ENCODE data around the gene AGBL4.

Gene AGBL4

DNA sequence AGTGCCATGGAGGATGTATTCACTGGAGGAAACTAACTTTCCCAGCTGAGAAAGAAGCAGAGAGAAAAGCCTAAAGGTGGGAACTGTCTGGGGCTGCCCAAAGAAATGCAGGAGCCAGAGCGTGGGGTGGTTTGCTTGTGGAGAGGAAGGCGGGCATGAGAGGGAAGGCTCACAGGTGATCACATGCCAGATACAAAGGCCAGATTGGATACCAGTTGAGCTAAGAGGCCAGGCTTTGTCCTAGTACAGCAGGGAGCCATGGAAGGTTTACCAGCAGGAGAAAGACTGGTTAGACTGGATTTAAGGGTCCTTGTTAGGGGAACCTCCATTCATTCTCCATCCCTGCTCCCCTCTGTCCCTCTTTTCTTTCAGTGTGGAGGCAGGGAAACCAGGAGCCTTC lies 1313.4 kb downstream of the AGBL4 start:
- no peak for DNase-seq

DNA sequence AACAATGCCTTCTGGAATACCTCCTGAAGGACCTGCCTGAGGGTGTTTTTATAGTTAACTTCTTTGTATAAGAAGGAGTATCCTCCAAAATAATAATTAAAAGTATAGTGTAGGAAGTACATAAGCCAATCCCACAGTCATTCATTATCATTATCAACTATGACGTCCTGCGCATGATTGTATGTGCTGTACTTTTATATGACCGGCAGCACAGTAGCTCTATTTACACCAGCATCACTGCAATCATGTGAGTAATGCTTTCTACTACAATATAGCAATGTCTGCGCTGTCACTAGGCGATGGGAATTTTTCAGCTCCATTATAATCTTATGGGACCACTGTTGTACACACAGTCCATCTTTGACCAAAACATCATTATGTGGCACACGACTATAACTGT lies 1319.0 kb downstream of the AGBL4 start:
- no peak for DNase-seq

DNA sequence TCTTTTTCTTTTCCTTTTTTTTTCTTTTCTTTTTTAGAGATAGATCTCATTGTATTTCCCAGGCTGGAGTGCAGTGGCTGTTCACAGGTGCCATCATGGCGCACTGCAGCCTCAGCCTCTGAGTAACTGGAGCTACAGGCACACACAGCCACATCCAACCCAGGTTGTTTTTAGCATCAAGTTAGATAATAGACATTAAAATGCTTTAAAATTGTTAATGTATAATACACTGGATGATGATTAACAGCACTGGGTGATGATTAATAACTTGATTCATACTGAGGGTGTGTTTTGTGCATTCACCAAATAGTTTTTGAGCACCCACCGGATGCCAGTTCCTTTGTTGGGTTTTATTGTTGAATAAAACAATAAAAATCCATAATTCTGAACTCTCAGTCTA lies 1322.3 kb downstream of the AGBL4 start:
- DNase-seq, result no peak

DNA sequence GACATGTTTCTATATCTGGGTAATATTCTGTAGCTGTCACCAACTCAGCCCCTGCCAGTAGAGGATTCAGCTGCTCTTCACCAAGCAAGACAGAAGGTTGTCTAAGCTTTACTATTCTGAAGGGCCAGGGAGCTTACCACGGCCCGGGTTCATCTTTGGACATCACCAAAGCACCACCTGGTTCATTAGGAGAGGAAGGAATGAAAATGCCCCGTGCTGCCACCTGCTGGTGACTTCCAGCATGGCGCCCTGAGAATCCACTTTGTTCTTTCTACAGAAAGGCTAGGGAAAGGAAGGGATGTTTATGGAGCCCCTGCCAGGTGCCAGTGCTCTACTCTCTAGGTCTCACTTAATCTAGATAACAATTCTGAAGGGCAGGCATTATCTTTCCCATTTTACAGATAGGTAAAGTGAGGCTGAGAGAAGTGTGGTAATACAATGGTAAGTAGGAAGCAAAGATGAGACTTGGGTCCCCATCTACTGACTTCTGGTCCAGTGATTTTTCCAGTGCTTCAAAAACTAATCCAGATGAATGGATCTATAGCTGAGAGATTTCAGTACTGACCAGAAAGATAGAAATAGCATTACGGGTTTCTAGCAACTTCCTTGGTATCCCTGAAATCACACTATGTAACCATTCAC lies 1326.6 kb downstream of the AGBL4 start:
- no peak for DNase-seq

DNA sequence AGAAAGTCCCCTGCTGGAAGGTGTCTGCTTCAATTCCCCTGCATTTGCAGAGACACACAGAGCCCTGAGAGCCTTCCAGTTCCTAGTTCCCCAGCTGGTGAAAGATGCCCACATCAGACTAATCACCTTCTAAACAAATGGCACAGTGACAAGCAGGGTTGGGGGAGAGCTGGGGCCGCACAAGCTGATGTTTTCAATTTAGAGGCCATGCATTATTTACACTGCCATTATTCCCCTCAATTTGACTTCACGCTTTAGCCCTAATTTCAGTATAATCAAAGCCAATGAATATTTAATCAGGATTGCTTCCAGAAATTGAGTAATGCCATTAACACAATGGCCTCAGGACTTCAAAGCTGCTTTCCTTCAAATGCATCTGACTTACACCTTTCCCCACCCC lies 1328.6 kb downstream of the AGBL4 start:
- DNase-seq, result no peak

DNA sequence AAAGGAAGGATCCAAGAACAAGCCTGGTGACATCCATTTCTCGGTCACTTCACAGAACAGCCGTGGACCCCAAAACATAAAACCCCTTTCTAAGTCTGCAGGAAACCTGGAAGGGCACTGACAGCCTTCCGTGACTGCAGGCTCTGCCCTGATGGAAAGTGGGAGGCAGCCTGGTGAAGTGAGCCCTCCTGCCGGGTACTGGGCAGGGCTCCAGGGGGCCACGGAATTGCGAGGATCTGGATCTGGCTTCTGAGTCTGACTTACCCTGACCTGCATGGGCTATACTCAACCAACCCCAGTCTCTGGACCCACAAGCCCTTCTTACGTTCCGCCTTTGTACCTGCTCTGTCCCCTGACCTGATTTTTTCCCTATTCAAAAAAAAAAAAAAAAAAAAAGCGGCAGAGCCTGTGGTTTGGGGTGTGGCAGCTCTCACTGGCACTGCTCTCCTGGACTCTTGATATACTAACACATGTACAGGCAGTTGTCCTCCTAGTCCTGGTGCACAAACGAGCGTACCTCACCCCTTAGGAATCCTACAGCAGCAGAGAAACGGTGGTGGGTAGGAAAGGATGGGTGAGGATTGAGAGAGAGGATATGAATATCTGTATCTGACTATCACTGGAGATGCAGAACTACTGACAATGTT lies 1330.0 kb downstream of the AGBL4 start:
- DNase-seq, result no peak

DNA sequence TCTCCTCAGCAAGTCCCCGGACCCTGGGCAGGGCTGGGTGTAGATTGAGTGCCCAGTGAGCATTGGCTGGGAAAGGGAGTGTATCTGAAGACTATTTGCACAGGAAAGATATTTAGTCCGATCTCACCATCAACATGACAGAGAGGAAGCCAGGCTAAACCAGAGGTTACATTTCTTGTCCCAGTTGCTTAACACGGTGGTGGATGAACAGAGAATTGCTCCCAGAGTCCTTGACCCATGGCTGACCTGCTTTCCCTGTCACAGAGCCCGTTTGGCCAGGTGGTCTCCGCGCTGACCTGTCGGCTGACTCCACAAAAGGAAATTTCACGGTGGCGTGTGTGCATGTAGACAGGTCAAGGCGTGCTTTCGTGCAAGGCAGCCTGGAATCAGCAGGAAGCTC lies 1330.6 kb downstream of the AGBL4 start:
- DNase-seq, result no peak

DNA sequence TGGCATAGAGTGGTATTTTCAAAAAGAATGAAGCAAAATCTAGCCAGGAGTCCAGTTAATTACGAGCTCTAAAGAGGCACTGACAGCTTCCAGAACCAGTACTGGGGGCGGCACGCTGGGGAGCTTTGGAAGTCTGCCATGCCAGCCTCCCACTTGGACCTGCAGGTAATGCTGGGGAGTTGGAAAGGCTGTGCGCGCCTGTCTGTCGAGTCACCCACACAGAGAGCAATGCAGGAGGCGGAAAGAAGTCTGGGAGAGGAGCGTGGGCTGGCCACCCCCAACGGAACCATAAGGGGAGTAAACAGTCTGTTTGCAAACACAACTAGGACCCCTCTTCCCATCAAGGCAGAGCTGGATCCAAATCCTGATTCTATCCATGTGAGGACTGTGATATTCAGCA lies 1331.5 kb downstream of the AGBL4 start:
- no peak for DNase-seq

DNA sequence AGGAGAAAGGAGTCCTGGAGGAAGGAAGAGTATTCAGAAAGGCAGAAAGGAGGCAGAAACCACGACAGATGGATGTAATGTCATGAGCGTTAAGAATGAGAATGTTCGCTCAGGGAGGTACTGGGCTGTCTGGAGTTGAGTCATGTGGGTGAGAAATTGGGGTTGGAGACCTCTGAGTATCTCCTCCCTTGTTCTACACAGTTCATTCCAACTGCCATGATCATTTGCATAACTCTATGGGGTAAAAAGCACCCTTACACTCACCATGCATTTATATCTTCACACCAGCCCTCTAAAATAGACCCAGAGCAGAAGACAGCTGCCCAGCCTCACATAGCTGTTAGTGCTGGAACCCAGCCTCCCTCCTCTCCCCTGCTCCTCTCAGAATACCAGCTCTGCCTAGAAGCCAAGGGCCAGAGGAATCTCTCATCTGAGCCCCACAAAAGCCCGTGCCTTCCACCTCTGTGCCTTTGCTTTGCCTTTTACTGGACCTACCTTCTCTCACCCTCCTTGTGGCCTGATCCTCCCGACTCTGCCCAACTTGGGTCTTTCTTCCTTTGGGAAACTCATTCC lies 1332.2 kb downstream of the AGBL4 start:
- DNase-seq, result no peak

DNA sequence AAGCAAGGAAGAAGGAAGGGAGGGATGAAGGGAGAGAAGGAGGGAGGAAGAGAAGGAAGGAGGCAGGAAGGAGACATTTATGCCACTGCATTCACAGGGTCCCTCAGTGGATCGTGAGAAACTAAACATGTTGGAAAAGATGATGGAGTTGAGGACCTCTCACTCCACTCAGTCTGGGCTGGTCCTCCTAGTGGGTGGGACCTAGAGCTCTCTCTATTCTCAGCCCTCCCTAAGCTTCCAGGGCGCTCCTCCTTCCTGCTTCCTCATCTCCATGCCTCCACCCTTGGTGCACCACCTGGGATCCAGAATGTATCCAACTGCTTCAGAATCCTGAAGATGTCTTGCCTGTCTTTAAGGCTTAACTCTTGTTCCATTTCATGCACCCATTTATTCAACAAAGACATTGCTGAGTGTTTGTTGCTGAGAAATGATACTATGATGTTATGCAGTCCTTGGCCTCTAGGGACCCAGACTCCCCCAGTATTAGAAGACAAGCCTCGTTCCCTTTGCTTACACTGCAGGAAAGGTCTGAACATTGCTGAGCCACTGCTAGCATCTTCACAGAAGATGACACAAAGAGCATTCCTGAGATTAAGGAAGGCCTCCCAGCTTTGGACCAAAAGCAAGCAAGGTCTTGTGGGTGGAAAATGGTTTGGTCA lies 1335.5 kb downstream of the AGBL4 start:
- no peak for DNase-seq

DNA sequence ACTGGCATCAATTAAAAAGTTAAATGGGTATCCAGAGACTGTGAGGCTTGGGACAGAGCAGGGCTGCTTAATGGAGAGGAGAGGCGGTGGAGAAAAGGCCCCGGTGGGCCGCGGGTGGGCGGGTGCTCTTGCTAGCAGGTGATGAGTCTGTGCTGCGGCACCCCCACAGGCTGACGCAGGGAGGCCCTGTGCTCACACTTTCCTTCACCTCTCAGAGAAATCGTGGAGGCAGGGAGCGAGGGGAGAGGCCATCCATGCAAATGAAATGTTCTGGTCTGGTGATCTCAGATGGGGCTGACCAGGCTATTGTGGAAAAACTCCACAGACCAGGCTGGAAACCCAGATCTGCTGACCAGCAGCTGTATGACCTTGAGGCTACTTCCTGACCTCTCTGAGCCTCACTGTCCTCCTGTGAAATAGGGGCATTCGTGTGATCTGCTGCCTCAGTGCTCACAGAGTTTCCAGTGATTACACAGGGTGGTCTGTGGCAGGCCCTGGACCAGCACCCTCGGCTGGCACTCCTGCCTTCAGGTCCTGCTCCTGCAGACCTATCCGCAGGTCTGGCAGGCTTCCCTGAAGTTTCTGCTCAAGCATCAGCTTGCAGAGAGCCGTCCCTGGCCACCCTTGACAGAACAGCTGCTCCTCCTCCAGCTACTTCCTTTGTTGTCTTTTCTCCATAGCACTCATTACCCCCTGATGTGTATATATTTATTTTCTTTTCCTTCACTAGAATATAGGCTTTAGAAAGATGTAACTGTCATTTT lies 1336.3 kb downstream of the AGBL4 start:
- DNase-seq, result no peak

DNA sequence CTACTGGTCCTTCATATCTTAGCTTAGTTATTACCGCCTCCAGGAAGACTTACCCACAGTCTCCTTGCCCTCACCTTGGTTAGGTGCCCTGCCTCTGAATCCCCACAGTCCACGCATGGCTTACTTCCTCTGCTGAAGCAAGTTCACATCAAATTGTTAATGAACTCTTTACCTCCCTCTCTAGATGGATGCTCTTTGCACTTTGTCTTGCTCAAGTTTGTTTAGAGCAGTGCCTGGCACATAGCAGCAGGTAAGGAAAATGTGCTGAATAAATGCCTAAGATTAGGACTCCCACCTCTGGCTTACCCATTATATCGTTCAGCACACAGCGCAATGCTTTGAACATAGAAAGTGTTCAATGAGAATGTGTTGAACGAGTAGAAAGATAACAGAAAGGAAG lies 1337.6 kb downstream of the AGBL4 start:
- no peak for DNase-seq

DNA sequence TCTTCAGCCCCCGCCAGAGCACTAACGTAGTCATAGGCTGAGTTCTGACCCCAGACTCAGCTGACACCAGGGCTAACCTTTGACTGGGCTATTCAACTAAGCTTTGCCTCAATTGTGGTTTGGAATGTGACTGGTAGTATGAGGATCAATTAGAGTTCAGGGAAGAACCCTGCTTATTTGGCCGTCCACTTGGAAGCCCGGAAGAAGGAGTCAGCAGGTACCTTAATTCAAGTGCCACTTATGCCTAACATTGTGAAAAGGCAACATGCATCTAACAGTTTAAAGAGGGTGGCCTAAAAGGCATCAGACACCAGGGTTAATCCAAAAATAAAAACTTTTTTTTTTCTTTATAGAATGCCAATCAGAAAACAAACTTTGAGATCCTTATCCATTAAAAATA lies 1339.4 kb downstream of the AGBL4 start:
- no peak for DNase-seq

DNA sequence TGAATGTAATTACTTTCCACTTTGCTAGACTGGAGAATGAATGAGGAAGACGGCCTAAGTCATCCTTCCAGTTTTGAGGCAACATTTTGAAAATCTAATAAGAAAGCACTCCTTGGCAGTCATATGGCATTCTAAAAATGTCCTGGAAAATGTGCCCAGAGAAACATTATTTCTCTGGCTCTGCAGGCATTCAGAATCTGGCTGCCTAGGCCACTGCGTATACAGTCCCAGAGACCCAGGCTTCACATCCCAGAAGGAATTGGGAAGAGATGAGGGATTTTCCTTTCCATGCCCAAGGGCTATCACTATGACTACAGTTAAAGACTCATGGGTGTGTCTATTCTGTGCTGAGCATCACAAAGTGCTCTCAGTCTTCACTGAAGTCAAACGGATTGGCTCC lies 1339.9 kb downstream of the AGBL4 start:
- DNase-seq, result no peak

DNA sequence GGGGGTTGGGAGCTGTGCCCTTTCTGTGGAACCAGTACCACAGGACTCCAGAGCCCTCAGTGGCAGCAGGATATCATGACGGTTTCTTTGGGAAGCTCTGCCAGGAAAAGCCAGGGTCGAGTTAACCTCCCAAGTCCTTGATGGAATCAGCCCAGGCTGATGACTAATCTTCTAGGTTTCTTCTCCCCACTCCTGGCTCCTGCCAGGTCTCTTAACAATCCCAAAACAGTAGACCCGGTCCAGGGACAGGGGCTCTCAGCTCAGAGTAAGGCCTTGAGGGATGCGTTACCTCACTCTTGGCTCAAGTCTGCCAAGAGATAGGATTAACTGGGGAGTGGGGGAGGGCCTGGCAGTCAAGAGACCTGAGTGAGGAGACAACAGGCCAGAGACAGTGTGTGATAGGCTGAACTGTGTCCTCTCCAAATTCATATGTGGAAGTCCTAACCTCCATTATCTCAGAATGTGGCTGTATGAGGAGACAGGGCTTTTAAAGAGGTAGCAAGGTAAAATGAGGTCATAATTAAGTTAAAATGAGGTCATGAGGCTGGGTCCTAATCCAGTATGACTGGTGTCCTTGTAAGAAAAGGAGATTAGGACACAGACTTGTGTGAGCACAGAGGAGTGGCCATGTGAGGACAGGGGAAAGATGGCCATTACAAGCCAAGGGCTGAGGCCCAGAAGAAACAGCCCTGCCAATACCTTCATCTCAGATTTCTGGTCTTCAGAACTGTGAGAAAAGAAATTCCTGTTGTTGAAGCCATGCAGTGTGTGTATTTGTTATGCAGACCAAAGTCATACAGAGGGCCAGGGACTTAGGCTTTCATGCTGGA lies 1342.1 kb downstream of the AGBL4 start:
- no peak for DNase-seq

DNA sequence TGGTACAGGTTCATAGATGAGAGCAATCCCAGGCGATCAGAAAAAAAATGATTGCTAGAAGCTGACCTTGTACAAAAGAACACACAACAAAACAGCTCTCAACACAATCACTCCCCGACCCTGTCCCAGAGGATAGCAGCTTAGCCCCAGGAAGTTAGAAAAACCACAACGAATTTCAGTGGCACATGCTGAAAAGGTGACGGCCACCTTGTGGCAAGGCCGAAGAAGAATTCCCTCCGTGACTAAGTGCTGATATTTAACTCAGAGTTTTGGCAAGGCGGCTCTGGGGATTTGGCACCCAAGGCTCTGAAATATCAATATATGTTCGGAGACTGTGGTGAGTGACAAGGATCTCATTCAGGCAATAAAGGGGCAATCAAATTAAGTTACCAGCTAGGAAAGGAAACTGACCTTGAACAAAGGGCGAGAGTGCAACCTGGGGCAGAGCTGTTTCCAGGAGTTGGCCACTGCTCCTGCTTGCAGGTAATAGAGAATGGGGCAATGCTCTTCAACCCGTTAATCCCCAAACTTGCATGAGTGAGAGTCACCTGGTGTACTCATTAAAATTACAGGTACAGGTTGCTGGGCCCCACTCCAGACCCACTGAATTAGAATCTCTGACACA lies 1343.2 kb downstream of the AGBL4 start:
- DNase-seq, result no peak

DNA sequence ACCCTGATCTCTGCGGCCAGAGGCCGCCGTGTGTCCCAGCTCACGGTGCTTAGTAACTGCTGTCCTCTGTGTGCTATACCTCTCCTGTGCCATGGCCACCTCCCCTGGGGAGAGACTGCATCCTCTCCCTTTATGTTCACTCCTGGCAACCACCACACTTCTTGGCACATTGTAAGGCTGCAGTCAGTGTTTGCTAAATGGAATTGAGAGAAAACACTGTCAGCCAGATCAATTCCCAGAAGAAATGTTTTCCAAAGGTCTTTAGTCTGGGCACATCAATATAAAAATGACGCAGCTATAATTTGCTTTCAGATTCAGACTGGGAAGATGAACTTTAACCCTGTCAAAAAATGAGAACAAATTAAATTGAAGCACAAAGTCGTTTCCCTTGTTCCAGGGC lies 1343.9 kb downstream of the AGBL4 start:
- DNase-seq, result no peak

DNA sequence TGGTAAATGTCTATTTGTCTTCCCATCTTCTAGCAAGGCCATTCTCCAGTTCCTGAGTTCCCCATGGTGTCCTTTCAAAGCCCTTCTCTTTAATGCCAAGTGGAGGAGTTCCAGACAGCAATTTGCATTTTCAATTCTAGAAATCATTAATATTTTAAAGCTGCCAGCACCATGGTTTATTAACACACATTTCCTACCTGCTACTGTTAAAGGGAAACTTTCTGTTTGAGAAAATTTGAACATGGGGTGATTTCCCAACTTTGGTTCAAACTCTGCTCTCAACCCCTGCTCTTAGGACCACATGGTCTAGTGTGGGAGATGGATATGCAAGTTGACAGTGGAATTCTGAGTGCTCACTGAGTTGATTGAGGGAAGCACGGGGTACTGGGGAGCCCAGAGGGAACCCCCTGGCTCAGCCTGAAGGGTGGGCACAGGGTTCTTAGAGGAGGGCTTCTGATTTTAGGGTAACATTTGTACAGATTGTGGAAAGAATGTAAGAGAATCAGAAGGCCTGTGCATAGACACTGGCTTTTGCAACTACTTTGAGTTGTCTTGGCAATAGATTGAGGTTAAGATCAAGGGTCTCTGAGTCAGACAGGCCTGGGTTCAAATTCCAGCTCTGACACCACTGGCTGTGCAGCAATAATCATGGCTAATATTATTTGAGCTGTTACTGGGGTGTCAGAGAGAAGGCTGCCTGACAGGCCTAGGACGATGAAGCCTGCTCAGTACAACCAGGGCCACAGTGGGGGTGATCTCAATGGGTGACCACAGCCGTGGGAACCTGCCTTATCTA lies 1344.8 kb downstream of the AGBL4 start:
- DNase-seq, result no peak

DNA sequence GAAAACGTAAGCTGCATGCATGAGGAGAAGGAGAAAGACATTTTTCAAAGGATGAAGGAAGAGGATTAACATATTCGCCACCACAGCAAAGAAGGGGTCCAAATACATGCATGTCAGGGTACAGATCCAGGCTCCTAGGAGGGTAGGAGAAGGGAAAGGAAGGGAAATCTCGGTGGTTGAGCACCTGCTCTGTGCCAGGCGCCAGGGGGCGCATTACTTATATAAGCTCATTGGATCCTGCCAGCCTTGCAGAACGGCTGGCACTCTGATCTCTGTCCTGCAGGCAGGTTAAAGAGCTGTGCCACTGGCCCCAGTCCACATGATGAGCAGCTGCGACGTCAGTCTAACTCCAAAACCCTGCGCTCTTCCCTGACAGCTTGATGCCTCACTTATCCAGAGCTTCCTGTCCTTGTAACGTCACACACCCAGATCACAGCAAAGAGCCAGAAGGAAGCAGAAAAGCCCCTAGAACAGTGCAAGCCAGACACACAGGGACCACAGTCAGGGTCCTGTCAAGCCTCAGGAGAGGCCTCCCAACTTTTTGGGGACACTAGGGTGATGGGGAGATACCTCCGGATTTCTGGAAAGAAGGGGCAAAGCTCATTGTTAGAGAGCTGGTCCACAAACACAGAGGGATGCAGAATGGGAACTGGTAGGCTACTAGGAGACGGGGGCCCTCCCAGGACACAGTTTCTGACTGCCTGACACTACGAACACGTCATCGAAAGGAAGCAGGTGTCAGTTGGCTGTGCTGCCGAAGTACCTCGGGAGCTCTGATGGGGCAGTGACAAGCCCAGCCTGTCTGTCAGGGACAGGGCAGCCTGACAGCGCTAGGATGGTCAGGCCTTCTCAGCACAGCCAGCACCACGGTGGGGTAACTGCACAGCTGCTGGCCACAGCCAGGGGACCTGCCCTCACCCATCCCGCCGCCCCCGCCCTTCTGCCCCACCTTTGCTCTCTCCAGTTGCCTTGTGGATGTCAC lies 1346.2 kb downstream of the AGBL4 start:
- peak; percentile 23 for DNase-seq

DNA sequence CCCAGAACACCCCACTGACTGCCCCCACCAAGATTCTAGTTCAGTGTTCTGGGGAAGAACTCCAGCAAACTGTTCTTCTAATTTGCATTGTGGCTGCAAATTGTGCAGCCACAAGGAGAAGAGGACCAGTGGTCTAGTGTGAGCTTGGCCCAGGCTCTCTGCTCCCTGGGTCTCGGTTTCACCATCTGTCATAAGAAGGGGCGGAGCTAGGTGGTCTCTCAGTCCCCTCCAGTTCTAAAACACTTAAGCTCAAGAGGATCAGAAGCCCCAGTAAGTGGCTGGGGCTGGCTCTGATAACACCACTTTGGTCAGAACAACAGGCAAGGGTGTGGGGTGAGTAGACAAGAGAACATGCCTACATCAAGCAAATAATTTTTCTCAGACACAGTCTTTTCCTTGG lies 1346.9 kb downstream of the AGBL4 start:
- DNase-seq, result no peak
